GM19397 (cell line): ENCODE data around the gene HSD17B11.
"Not testable (repeated sequence)": the region's sequence is repeated elsewhere in the genome, so short reads cannot be mapped to it uniquely, and the experiment has no call there.

Experiments
- ATAC-seq: cut with Tn5 transposase; IDR thresholded peaks from one replicate; pipeline ENCODE4 v1.9.1; 2021; ENCODE audit warnings: mild to moderate bottlenecking, moderate library complexity; ENCODE audit not compliant: unreplicated experiment

The HSD17B11 gene, protein sequence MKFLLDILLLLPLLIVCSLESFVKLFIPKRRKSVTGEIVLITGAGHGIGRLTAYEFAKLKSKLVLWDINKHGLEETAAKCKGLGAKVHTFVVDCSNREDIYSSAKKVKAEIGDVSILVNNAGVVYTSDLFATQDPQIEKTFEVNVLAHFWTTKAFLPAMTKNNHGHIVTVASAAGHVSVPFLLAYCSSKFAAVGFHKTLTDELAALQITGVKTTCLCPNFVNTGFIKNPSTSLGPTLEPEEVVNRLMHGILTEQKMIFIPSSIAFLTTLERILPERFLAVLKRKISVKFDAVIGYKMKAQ

DNA sequence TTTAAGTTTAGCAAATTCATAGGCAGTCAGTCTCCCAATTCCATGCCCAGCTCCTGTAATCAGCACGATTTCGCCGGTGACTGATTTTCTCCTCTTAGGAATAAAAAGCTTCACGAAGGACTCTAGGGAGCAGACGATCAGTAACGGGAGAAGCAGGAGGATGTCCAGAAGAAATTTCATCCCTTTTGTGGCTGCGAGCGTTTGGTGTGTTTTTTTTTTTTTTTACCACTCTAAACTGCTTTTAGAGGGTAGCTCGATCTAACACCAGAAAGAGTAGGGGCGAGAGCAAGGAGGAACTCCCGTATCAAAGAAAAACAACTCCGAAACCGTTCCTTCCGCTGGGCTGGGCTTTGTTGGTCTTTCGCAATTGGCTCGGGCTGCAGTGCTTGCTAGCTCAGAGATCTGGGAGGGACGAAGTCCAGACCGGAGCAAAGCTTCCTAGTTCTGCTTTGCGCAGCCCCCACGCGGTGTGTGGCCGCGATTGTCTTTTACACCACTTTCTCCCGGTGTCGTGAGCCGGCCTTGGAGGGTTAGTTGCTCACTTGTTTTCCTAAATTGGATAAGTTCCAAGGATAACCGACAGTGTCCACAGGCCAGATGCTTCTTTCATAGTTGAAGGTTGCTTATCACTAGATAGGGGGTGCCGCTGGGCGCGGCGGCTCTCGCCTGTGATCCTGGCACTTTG is at the start of gene HSD17B11:
TSS of gene HSD17B11 (minus strand) at position 298 of the 685 bp plus-strand sequence. CDS start at position 180, 118 bp downstream.
- peak; percentile 100 for ATAC-seq

DNA sequence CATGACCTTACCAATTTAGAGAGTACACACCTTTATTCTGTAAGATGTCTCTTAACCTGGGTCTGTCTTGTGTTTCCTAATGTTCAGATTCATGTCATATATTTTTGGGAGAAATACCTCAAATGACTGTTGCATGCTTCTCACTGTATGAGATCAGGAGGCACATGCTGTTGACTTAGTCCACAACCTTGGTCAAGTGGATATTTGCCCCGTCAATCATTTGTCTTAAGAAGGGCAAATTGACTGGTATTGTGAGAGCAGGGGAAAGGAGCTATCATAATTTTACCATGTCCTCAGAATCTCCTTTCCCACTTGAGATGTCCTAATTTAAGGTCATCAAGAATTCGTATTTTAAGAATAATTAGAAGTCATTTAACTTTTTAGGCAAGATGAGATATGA is 42.4 kb upstream of the HSD17B11 start:
- no peak for ATAC-seq

DNA sequence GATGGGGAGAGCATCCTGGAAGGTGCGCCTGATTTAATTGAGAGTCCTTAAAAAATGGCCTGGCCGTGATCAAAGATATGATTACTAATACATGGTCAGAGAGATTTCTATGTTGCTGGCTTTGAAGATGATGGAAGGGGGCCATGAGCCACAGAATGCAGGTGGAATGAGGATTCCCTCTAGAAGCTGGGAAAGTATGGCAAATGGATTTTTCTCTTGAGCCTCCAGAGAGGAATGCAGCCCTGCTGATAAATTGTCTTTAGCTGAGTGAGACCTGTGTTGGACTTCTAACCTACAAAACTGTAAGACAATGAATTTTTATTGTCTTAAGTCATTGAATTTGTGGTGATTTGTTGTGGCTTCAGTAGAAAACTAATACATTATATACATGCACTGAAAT is 39.0 kb upstream of the HSD17B11 start:
- ATAC-seq, result no peak

DNA sequence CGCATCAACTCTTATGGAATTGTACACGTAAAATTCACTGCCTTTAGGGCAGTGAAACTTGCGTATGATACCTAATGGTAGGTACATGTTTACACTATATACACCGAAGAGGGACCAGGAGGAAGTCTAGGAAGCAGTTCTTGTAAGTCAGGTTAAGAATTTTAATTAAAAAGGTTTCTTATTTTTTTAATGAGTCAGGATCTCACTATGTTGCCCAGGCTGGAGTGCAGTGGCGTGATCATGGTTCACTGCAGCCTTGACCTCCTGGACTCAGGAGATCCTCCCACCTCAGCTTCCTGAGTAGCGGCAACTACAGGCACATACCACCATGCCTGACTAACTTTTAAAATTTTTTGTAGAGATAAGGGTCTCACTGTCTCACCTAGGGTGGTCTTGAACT is 38.0 kb upstream of the HSD17B11 start:
- no peak for ATAC-seq

DNA sequence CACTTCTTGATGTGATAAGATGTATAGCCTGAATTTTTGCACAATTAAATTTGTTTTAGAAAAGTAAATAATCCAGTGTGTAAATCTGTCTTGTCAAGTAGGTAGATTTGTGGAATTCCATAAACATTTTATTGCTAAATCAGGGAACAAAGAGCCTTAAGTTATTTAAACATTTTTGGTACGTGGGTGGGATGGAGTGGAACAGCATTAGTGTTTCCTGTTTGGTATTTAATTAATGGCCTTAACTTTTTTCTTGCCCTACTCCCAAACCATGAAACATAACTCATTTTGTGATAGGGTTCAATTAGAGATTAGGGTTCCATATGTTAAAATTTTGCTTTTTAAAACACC is 36.5 kb upstream of the HSD17B11 start:
- ATAC-seq, result no peak

DNA sequence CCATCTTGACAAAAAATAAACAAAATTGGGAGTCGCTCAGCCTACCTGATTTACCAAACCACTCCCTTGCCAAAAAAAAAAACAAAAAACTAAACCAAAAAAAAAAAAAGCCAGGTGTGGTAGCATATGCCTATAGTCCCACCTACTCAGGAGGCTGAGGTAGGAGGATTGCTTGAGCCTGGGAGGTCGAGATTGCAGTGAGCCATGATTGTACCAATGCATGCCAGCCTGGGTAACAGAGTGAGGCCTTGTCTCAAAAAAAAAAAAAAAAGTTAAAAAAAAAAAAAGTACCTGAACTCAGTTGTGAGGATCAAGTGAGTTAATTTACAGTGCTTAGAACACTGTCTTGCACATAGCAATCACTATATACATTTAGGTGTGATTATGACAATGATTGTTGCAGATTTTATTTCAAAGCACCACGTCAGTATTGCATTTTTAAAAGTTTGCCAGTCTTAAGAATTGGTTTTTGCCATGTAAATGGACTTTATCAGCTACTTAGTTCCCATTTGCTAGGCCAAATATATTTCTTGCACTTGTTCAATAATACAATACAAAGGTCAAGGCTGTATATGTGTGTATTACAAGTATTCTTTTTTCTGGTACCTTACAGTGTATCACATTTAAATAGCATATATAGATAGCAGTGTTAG is 36.0 kb upstream of the HSD17B11 start:
- no peak for ATAC-seq

DNA sequence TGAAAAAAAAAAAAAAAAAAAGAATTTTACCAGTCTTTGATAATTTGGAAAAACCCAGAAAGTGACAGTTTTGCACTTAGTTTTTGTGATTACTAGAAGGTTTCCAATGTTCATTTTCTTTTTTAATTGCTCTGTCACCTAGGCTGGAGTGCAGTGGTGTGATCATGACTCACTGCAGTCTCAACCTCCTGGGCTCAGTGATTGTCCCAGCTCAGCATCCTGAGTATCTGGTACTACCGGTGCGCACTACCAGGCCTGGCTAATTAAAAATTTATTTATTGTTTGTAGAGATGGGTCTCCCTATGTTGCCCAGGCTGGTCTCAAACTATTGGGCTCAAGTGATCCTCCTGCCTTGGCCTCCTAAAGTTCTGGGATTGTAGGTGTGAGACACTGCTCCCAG is 34.7 kb upstream of the HSD17B11 start:
- ATAC-seq, result no peak

DNA sequence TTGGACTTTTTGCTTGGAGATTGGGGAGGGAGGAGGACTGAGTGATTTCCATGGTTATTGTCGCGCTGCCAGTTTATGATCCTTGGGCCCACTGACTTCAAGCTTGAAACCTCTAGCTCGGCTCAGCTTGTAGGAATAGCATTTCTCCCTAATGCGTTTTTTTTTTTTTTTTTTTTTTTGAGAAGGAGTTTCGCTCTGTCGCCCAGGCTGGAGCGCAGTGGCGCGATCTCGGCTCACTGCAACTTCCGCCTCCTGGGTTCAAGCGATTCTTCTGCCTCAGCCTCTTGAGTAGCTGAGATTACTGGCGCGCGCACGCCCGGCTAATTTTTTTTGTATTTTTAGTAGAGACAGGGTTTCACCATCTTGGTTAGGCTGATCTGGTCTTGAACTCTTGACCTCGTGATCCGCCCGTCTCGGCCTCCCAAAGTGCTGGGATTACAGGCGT is 33.1 kb upstream of the HSD17B11 start:
- ATAC-seq, result not testable (repeated sequence)

DNA sequence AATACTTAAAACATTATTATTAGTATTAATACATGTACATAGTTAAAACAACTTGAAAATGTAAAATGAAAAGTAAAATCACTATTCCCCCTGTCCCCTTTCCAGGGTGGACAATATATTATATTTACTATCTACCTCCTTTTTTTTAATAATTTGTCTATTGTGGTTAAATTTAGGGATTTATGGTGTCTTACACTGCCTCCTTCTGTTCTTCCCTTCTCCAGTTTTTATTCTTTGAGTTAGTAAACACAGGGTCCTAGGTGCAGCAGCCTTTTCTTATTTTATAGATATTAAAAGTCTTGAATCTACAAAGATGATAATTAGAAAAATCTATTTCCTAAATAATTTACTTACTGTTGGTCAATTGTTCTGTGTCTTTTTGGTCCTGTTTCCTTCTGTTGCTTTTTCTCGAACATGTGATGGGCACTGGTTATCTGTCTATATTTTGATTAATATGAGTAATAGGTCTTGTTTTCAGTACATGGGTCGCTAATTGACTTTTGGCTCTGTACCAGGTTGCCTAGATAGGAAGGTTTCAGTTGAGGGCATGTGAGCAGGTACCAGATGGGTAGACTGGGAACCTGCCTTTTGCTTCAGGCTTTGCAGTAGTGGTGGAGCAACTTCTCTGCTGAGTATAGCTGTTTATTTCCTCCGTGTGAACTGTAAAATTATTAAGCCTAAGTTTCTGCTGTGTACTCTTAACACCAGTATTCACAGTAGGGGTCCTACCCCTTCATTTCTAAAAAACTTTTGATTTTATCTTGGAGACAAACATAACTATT is 32.5 kb upstream of the HSD17B11 start:
- no peak for ATAC-seq

DNA sequence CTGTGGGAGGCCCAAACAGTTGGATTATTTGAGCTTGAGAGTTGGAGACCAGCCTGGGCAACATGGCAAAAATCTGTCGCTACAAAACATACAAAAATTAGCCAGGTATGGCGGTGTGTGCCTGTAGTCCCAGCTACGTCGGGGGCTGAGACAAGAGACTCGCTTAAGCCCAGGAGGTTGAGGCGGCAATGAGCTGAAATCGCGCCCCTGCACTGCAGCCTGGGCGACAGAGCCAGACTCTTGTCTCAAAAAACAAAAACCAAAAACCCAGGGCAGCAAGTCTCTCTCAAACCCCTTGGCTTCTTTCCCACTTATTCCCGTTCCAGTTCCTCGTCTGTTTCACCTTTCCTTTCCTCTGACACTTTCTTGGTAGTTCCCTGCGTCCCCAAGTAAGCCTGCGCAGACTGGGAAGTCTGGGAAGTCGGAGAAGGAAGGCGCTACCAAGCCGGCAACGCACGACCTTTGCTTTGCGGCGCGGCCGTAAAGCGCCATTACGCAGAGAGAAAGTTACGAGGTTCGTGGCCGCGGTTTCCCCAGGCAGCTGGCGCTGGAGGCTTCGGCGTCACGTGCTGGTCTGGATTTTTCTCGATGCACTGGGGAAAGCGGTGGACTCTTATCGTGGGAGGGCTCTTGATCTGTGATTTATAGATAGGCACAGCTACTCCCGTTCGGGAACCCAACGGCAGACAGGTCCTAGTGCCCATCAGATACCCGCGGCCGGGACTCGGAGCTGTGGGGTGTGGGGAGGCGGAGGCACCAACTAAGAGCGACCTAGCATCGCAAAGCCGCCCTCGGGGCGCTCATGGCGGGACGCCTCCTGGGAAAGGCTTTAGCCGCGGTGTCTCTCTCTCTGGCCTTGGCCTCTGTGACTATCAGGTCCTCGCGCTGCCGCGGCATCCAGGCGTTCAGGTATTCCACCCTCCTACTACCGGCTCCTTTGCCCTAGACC is 31.4 kb upstream of the HSD17B11 start, which contains the start of gene NUDT9:
TSS of gene NUDT9 (plus strand) at position 470 of the 949 bp plus-strand sequence. CDS start at position 803, 333 bp downstream.
- peak; percentile 88 for ATAC-seq

DNA sequence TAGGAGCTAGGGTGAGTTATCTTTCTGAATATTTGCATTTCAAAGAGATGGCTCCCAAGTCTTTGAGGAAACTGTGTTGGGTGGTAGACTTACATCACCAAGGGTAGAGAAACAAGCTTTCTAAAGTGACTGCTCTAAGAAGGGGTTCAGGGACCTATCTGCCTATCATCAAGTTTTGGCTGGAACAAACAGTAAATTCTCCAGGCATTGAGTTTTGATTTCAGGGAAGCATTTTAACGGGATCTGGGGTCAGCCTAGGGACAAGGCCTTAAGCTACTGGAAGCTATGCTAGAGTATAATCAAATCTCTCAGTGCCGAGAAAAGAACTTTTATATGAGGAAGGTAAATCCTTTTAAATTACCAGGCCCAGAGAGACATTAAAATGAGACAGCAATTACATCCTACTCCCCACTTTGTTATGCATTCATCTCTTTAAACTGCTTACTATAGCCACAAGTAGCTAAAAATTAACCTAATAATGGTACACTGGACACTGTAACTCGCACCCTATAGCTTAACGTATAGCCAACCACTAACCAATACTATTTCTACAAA is 29.4 kb upstream of the HSD17B11 start:
- no peak for ATAC-seq

DNA sequence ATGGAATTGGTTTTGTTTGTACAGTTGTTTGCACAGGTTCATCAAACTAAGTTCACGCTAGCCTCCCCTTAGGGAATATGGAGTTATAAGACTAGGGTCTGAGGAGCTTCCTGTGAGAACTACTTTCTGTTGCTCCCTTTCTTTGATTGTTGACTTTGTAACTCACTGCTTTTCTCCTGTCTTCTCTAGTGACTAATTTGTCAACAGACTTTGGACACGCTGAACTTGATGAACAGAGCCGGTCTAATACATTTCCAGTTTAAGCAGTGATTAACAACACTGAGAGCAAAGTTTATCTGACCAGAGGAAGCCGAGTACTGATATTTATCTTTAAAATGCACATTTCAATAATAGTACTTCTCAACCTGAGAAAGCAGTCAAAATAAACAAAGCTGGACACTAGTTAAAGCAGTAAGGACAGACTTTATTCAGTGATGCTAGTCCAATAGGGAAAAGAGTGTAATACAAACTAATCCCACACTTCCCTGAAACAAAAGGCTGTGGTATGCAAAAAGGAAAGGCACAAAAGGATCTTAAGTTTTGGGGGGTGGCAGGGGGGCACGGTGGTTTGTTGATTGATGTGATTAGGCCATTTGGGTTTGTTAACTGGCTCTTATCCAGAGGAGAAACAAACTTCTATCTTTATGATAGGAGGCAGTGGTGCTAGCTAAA is 28.7 kb upstream of the HSD17B11 start:
- no peak for ATAC-seq

DNA sequence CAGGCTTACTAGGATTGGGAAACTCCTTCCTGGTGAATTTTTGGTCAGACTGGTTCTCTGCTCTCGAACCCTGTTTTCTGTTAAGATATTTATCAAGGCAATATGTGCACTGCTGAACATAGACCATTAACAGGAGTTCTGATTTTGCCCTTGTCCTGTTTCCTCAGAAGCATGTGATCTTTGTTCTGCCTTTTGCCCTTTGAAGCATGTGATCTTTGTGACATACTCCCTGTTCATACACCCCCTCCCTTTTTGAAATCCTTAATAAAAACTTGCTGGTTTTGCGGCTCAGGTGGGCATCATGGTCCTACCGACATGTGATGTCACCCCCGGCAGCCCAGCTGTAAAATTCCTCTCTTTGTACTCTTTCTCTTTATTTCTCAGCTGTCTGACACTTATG is 27.4 kb upstream of the HSD17B11 start:
- ATAC-seq, result not testable (repeated sequence)

DNA sequence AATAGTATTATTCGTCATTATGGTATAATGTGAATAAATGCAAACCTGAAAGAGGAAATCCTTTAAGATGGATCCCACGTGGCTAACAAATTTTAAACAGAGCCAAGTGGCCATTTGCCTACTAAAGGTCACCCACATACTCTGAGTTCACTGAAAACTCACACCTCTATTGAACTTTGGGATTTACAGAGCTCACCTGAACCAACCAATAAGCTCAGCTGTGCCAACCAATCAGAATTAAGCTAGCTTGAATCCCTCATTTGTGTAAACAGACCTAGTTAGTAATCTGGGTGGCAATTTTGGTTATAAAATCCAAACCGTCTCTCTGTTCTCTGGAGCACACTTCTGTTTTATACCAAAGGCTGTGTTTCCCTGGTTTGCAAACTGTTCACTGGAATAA is 26.0 kb upstream of the HSD17B11 start:
- no peak for ATAC-seq

DNA sequence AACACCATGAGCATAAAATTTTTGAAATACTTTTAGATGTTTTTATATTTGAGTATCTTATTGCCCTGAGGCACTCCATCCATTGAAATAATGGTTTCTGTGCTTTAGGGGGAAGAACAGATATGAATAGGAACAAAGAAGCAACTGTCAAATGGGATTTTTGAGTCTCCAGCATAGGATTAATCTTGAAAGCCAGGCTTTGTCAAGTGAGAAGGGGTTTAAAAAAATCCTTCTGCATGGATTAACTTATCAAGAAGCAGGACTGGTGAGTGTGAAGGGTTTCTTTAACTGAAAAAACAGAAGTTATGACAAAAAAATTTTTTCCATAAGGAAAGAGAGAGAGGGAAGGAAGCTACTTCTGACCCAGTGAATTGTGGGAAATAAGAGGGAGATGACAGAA is 23.8 kb upstream of the HSD17B11 start:
- ATAC-seq, result no peak

DNA sequence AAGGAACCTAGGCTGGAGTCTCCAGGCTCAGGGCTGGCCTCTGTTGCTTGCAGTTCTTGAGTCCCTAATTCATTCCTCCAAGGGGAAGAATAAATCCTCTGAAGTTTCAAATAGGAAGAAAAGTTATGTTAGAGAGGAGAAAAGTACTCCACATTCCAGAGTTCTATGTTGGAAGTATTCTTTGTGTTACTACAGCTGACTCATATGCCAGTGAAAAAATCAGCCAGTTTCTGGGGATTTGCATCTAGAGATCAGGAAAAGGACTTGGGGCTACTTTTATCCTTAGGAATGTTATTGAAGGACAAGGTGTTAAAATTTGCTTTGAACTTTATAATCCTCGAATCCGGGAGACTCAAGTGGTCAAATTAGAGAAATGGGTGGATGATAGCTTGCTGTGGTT is 19.7 kb upstream of the HSD17B11 start:
- ATAC-seq, result no peak

DNA sequence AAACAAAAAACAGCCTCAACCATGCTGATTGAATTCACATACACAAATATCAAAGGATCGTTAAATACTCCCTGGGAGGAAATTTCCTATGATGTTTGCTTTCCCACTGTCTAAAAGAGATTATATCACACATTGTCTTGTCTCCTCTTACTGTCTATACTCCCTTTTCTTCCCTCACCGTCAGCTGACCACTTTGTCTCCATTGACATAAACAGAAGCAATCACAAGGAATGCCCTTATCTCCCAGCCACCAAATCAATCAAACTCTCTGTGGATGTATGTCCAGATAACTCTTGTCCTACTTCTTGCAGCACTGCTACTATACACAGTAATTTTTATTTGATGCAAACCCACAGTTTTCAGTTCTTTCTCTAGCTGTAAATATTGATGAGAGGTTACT is 19.2 kb upstream of the HSD17B11 start:
- ATAC-seq, result no peak

DNA sequence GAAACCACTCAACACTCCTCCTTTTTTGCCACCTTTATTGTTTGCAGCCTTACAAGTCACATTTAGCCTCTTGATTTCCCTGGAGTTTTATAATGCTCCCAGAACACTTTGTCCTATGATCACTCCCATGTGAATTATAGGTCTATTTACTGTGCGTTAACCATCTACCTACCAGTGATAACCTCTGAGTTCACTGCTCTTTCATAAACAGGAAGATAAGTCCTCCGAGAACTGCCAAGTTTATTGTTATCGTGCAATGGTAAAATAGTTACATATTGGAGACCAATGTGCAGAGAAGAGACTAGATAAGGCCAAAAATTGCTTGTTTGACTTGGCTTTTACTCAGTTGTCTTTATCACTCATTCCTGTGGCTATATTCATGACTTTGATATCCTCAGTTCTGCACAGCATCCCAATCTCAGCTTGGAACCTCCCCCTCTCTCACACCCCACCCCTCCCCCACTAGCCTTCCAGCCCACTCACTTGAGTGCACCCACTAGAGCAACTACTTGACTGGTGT is 18.5 kb upstream of the HSD17B11 start:
- no peak for ATAC-seq

DNA sequence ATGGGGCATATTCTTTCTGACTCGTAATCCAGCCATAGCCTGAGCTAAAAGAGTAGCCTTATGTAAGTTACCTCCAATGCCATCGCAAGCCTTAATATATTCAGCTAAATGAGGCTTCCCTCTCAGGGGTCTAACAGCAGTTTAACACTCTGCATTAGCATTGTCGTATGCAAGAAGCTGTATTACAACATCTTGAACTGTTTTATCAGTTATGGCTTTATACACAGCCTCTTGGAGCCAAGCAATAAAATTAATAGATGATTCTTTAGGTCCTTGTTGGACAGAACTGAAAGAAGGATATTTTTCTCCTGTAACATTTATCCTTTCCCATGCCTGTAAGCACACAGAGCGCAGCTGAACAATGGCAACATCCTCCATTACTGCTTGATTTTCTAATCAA is 15.9 kb upstream of the HSD17B11 start:
- not testable (repeated sequence) for ATAC-seq
